GM23338 (cell line): ENCODE measurements around the gene USH2A. TPM values are rescaled to one million over a fixed set of nuclear protein-coding genes. Genes with fewer than 3 reads are reported as not detected.

ENCODE experiments used
- ATAC-seq: fragments of 200-7000 bp; cut with Tn5 transposase; 3 replicates; pipeline ENCODE4 v1.9.1; 2020
- DNase-seq: peaks from one replicate; pipeline ENCODE4 v3.0.0-alpha.2; 2015; ENCODE audit warnings: low spot score
- H2AFZ ChIP-seq: fragments of 200-600 bp; sonication (generic); 2 replicates; pipeline ENCODE4 v1.8.0; 2016; ENCODE audit warnings: antibody characterized with exemption, mild to moderate bottlenecking, moderate library complexity
- H3F3A ChIP-seq: fragments of 200-600 bp; sonication (generic); replicated peaks from 2 replicates; pipeline ENCODE4 v1.8.0; 2017; ENCODE audit warnings: antibody characterized with exemption, mixed run types, low read depth
- H3K27ac ChIP-seq: fragments of 200-600 bp; sonication (generic); 2 replicates; pipeline ENCODE4 v1.6.1; 2016; ENCODE audit warnings: low read depth
- H3K27me3 ChIP-seq: fragments of 200-600 bp; sonication (generic); 2 replicates; pipeline ENCODE4 v1.8.0; 2016; ENCODE audit warnings: mild to moderate bottlenecking, mixed run types, moderate library complexity; ENCODE audit not compliant: insufficient read depth
- H3K36me3 ChIP-seq: fragments of 200-600 bp; sonication (generic); 2 replicates; pipeline ENCODE4 v1.8.0; 2016; ENCODE audit warnings: mild to moderate bottlenecking; ENCODE audit not compliant: insufficient read depth
- H3K4me1 ChIP-seq: fragments of 200-600 bp; sonication (generic); 2 replicates; pipeline ENCODE4 v1.8.0; 2016; ENCODE audit warnings: mild to moderate bottlenecking, moderate library complexity; ENCODE audit not compliant: insufficient read depth
- H3K4me2 ChIP-seq: fragments of 200-600 bp; sonication (generic); 2 replicates; pipeline ENCODE4 v1.7.1; 2017; ENCODE audit warnings: mixed run types
- H3K4me3 ChIP-seq: fragments of 200-600 bp; sonication (generic); 2 replicates; pipeline ENCODE4 v1.6.1; 2016; ENCODE audit warnings: mixed run types
- H3K79me2 ChIP-seq: fragments of 200-600 bp; sonication (generic); replicated peaks from 2 replicates; pipeline ENCODE4 v1.8.0; 2017; ENCODE audit warnings: mild to moderate bottlenecking; ENCODE audit not compliant: insufficient read depth
- H3K9me2 ChIP-seq: fragments of 200-600 bp; sonication (generic); 2 replicates; pipeline ENCODE4 v1.8.0; 2017; ENCODE audit not compliant: insufficient read depth
- H4K20me1 ChIP-seq: fragments of 200-600 bp; sonication (generic); replicated peaks from 2 replicates; pipeline ENCODE4 v1.8.0; 2017; ENCODE audit warnings: mild to moderate bottlenecking; ENCODE audit not compliant: insufficient read depth
- H3K27ac Mint-ChIP-seq: 2 replicates; pipeline ENCODE4 v1.8.0; 2020; ENCODE audit warnings: inconsistent platforms, mild to moderate bottlenecking, moderate library complexity, mixed read lengths
- H3K27me3 Mint-ChIP-seq: 3 replicates; pipeline ENCODE4 v1.8.0; 2022; ENCODE audit warnings: low read depth, mild to moderate bottlenecking, moderate library complexity, mixed read lengths, inconsistent platforms; ENCODE audit not compliant: insufficient read depth, poor library complexity
- H3K36me3 Mint-ChIP-seq: 3 replicates; pipeline ENCODE4 v1.8.0; 2021; ENCODE audit warnings: low read depth, mild to moderate bottlenecking, inconsistent platforms, moderate library complexity, mixed read lengths
- H3K4me1 Mint-ChIP-seq: 3 replicates; pipeline ENCODE4 v1.8.0; 2020; ENCODE audit warnings: mild to moderate bottlenecking, inconsistent platforms, mixed read lengths
- H3K4me3 Mint-ChIP-seq: 3 replicates; pipeline ENCODE4 v1.8.0; 2021; ENCODE audit warnings: moderate library complexity, mild to moderate bottlenecking, inconsistent platforms, mixed read lengths
- H3K9me3 Mint-ChIP-seq: 3 replicates; pipeline ENCODE4 v1.8.0; 2020; ENCODE audit warnings: moderate library complexity, mild to moderate bottlenecking, inconsistent platforms, mixed read lengths
- ETS1 ChIP-seq: IDR thresholded peaks from 2 replicates; pipeline ENCODE4 v1.6.1; 2016; ENCODE audit warnings: antibody characterized with exemption
- EZH2 ChIP-seq: fragments of 200-600 bp; sonication (generic); IDR thresholded peaks from one replicate; pipeline ENCODE4 v1.8.0; 2017; ENCODE audit warnings: antibody characterized with exemption, mild to moderate bottlenecking, low read depth; ENCODE audit not compliant: unreplicated experiment
- POLR2AphosphoS5 ChIP-seq: IDR thresholded peaks from 2 replicates; pipeline ENCODE4 v1.6.1; 2016; ENCODE audit warnings: antibody characterized with exemption, low read depth
- ZNF114 ChIP-seq: fragments of 250-450 bp; sonication (Bioruptor Pico); IDR thresholded peaks from 2 replicates; pipeline ENCODE4 v1.5.0; 2020; ENCODE audit warnings: mild to moderate bottlenecking, moderate library complexity
- ZNF331 ChIP-seq: fragments of 250-450 bp; sonication (Bioruptor Pico); IDR thresholded peaks from 2 replicates; pipeline ENCODE4 v1.5.0; 2020; ENCODE audit warnings: low read depth, mild to moderate bottlenecking, moderate library complexity
- ZNF462 ChIP-seq: fragments of 250-450 bp; sonication (Bioruptor Pico); IDR thresholded peaks from 2 replicates; pipeline ENCODE4 v1.5.0; 2020; ENCODE audit warnings: mild to moderate bottlenecking, moderate library complexity
- polyA plus RNA-seq: library from polyadenylated mRNA; unstranded; fragments of >200 nt; fragmentation: Nextera tagmentation; extraction: Ambion mirVana; gene quantifications from 2 replicates; pipeline ENCODE4 v1.2.1, GENCODE V29; 2016
- total RNA-seq: library from RNA; depleted of rRNA; stranded (reverse); fragments of >200 nt; shearing (Covaris generic); gene quantifications from 2 replicates; pipeline ENCODE4 v1.2.3, GENCODE V29; 2014
- TF ChIP-seq, protein P1 (sequence below), 2 experiments: fragments of 200-600 bp in 1 of 2; sonication (generic) in 1 of 2; conservative IDR thresholded peaks; 2 replicates each; pipeline versions ENCODE4 v1.5.1 to v1.6.1; 2016 to 2017; ENCODE audit warnings: antibody characterized with exemption in 2 of 2, low read depth in 2 of 2, mild to moderate bottlenecking in 2 of 2, moderate library complexity in 1 of 2
- TF ChIP-seq, protein P2 (sequence below): IDR thresholded peaks from one replicate; pipeline ENCODE4 v1.6.1; 2018; ENCODE audit warnings: antibody characterized with exemption; ENCODE audit not compliant: unreplicated experiment

Gene USH2A
- total and polyA plus RNA-seq, 2 experiments from 2014 or later = 0.03 TPM

DNA sequence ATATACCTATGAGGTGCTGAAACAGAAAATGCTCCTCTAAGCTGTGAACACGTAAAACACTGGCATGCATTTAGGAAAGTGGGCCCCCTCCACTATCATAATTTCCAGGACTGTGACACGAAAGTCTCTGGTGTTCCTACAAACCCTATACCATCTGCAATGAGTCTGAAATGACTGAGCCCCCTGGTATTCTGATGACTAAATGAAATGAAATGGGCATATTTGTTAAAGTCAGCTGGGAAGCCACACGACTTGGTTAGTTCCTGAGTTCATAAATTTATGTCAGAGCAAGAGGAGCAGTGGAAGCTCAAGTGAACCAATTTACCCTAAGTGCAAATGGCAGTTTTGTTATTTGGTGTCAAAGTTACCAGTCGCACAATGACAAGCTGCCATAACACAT, 673.8 kb downstream of the USH2A start:
- no peaks in the 10 kb centered on the region for H3K4me1 ChIP-seq
- Mint-ChIP-seq H3K9me3 (no peaks in the 10 kb centered on the region), H3K36me3 (no peaks in the 10 kb centered on the region), H3K27me3 (no peaks in the 10 kb centered on the region), H3K27ac (no peak overlapping the region), H3K4me3 (no peak overlapping the region), H3K4me1 (no peaks in the 10 kb centered on the region; the same call in 2 of the 3 replicates)
- TF ChIP-seq ZNF114 (CRISPR knock-in tag) (no peak), EZH2 (no peak), ZNF462 (CRISPR knock-in tag) (no peak), ETS1 (no peak), ZNF331 (CRISPR knock-in tag) (no peak), POLR2AphosphoS5 (no peak)
- TF ChIP-seq, protein P1, sequence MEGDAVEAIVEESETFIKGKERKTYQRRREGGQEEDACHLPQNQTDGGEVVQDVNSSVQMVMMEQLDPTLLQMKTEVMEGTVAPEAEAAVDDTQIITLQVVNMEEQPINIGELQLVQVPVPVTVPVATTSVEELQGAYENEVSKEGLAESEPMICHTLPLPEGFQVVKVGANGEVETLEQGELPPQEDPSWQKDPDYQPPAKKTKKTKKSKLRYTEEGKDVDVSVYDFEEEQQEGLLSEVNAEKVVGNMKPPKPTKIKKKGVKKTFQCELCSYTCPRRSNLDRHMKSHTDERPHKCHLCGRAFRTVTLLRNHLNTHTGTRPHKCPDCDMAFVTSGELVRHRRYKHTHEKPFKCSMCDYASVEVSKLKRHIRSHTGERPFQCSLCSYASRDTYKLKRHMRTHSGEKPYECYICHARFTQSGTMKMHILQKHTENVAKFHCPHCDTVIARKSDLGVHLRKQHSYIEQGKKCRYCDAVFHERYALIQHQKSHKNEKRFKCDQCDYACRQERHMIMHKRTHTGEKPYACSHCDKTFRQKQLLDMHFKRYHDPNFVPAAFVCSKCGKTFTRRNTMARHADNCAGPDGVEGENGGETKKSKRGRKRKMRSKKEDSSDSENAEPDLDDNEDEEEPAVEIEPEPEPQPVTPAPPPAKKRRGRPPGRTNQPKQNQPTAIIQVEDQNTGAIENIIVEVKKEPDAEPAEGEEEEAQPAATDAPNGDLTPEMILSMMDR (conservative IDR thresholded peaks at IDR 0.05; ENCODE audit: low read depth in 2 of 2) = no peak
- TF ChIP-seq, protein P2, sequence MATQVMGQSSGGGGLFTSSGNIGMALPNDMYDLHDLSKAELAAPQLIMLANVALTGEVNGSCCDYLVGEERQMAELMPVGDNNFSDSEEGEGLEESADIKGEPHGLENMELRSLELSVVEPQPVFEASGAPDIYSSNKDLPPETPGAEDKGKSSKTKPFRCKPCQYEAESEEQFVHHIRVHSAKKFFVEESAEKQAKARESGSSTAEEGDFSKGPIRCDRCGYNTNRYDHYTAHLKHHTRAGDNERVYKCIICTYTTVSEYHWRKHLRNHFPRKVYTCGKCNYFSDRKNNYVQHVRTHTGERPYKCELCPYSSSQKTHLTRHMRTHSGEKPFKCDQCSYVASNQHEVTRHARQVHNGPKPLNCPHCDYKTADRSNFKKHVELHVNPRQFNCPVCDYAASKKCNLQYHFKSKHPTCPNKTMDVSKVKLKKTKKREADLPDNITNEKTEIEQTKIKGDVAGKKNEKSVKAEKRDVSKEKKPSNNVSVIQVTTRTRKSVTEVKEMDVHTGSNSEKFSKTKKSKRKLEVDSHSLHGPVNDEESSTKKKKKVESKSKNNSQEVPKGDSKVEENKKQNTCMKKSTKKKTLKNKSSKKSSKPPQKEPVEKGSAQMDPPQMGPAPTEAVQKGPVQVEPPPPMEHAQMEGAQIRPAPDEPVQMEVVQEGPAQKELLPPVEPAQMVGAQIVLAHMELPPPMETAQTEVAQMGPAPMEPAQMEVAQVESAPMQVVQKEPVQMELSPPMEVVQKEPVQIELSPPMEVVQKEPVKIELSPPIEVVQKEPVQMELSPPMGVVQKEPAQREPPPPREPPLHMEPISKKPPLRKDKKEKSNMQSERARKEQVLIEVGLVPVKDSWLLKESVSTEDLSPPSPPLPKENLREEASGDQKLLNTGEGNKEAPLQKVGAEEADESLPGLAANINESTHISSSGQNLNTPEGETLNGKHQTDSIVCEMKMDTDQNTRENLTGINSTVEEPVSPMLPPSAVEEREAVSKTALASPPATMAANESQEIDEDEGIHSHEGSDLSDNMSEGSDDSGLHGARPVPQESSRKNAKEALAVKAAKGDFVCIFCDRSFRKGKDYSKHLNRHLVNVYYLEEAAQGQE = no peak
- no peaks in the 10 kb centered on the region for H3F3A ChIP-seq
- DNase-seq (no peak), ATAC-seq (no peak)
- no peak overlapping the region for H3K27ac ChIP-seq
- H3K36me3 ChIP-seq = no peaks in the 10 kb centered on the region
- H4K20me1 ChIP-seq = no peaks in the 10 kb centered on the region
- no peak overlapping the region for H3K4me2 ChIP-seq
- H3K79me2 ChIP-seq = no peaks in the 10 kb centered on the region
- no peak overlapping the region for H2AFZ ChIP-seq
- no peak overlapping the region for H3K4me3 ChIP-seq
- no peaks in the 10 kb centered on the region for H3K27me3 ChIP-seq
- H3K9me2 ChIP-seq = no peaks in the 10 kb centered on the region
